HEK293T (cell line): ENCODE results near the gene LSM4.

Experiments used
- BHLHE40 ChIP-seq: fragments of 450-650 bp; IDR thresholded peaks from 2 replicates; pipeline ENCODE4 v1.6.1; 2016; ENCODE audit warnings: mild to moderate bottlenecking, moderate library complexity, borderline replicate concordance
- CTBP1 ChIP-seq: fragments of 450-650 bp; IDR thresholded peaks from 2 replicates; pipeline ENCODE4 v1.6.1; 2016; ENCODE audit warnings: borderline replicate concordance
- ELF4 ChIP-seq: fragments of 450-650 bp; IDR thresholded peaks from 2 replicates; pipeline ENCODE4 v1.6.1; 2017; ENCODE audit warnings: antibody characterized with exemption
- FOXA1 ChIP-seq: fragments of 450-650 bp; IDR thresholded peaks from 2 replicates; pipeline ENCODE4 v1.6.1; 2016; ENCODE audit warnings: mild to moderate bottlenecking
- FOXK2 ChIP-seq: fragments of 450-650 bp; IDR thresholded peaks from 2 replicates; pipeline ENCODE4 v1.6.1; 2016; ENCODE audit warnings: mild to moderate bottlenecking
- FOXM1 ChIP-seq: fragments of 450-650 bp; IDR thresholded peaks from 2 replicates; pipeline ENCODE4 v1.6.1; 2017; ENCODE audit warnings: mild to moderate bottlenecking, borderline replicate concordance
- HDGF ChIP-seq: fragments of 450-650 bp; IDR thresholded peaks from 2 replicates; pipeline ENCODE4 v1.6.1; 2017; ENCODE audit warnings: antibody characterized with exemption, borderline replicate concordance
- L3MBTL2 ChIP-seq: fragments of 450-650 bp; conservative IDR thresholded peaks from 2 replicates; pipeline ENCODE4 v1.6.1; 2016; ENCODE audit warnings: mild to moderate bottlenecking
- LEF1 ChIP-seq: fragments of 450-650 bp; IDR thresholded peaks from 2 replicates; pipeline ENCODE4 v1.6.1; 2017; ENCODE audit warnings: mild to moderate bottlenecking, borderline replicate concordance
- NFRKB ChIP-seq: fragments of 450-650 bp; IDR thresholded peaks from 2 replicates; pipeline ENCODE4 v1.6.1; 2016; ENCODE audit warnings: mild to moderate bottlenecking, moderate library complexity
- PKNOX1 ChIP-seq: fragments of 450-650 bp; IDR thresholded peaks from 2 replicates; pipeline ENCODE4 v1.6.1; 2016
- SP1 ChIP-seq: fragments of 450-650 bp; IDR thresholded peaks from 2 replicates; pipeline ENCODE4 v1.6.1; 2017
- SUZ12 ChIP-seq: fragments of 450-650 bp; IDR thresholded peaks from 2 replicates; pipeline ENCODE4 v1.6.1; 2016; ENCODE audit warnings: mild to moderate bottlenecking
- ZNF384 ChIP-seq: fragments of 450-650 bp; IDR thresholded peaks from 2 replicates; pipeline ENCODE4 v1.6.1; 2016

GRCh38 chr19:18308948-18309325 lies 13.9 kb downstream of the LSM4 start:
- TF ChIP-seq FOXM1 = no peak
- TF ChIP-seq FOXK2 = no peak
- TF ChIP-seq SUZ12 = no peak
- no peak for TF ChIP-seq ELF4
- no peak for TF ChIP-seq PKNOX1
- no peak for TF ChIP-seq SP1
- no peak for TF ChIP-seq HDGF
- no peak for TF ChIP-seq BHLHE40
- no peak for TF ChIP-seq L3MBTL2
- no peak for TF ChIP-seq CTBP1
- TF ChIP-seq ZNF384 = no peak
- TF ChIP-seq LEF1 = no peak
- no peak for TF ChIP-seq NFRKB
- TF ChIP-seq FOXA1 = no peak
